ENCODE results near the gene ZNF624. TPM values are rescaled to one million over a fixed set of nuclear protein-coding genes. Genes with fewer than 3 reads are reported as not detected.
"Not testable (repeated sequence)": the region's sequence is repeated elsewhere in the genome, so short reads cannot be mapped to it uniquely, and the experiment has no call there.

The ZNF624 gene
- 1.7 TPM for polyA plus RNA-seq (2012; ENCODE audit: insufficient read length, low read depth)

GRCh38 chr17:16653367-16654041, at the start of gene ZNF624:
ZNF624 (minus strand) TSS chr17:16653850.
- TF ChIP-seq POLR2AphosphoS5 (IDR thresholded peaks at IDR 0.05; ENCODE audit: low read depth, low read length) (peak; percentile 82), FOXP2 (optimal IDR thresholded peaks at IDR 0.05; ENCODE audit: borderline replicate concordance, extremely low read depth, extremely low read length, insufficient read depth) (no peak), SIN3A (IDR thresholded peaks at IDR 0.05; ENCODE audit: borderline replicate concordance, insufficient read depth, low read length) (no peak), TAF1 (IDR thresholded peaks at IDR 0.05; ENCODE audit: borderline replicate concordance, insufficient read depth, low read length) (peak; percentile 45; the same call in 1 of the 2 replicates), REST (IDR thresholded peaks at IDR 0.05; ENCODE audit: insufficient read depth in 1 of 2, low read depth in 2 of 2, low read length in 2 of 2) (peak in 1 of 2 experiments; percentile 35; a peak in 1 of 4 replicates)

- TF ChIP-seq REST (IDR thresholded peaks at IDR 0.05; ENCODE audit: insufficient read depth in 1 of 2, low read depth in 2 of 2, low read length in 2 of 2); TAF1 (IDR thresholded peaks at IDR 0.05; ENCODE audit: borderline replicate concordance, insufficient read depth, low read length); FOXP2 (optimal IDR thresholded peaks at IDR 0.05; ENCODE audit: borderline replicate concordance, extremely low read depth, extremely low read length, insufficient read depth): not testable (repeated sequence)
Measured at GRCh38 chr17:16689731-16690281, 36.2 kb upstream of the ZNF624 start, which contains the start of gene CCDC144A. CCDC144A (plus strand) TSS chr17:16690241; CDS start chr17:16690401, 160 bp downstream.

DNA sequence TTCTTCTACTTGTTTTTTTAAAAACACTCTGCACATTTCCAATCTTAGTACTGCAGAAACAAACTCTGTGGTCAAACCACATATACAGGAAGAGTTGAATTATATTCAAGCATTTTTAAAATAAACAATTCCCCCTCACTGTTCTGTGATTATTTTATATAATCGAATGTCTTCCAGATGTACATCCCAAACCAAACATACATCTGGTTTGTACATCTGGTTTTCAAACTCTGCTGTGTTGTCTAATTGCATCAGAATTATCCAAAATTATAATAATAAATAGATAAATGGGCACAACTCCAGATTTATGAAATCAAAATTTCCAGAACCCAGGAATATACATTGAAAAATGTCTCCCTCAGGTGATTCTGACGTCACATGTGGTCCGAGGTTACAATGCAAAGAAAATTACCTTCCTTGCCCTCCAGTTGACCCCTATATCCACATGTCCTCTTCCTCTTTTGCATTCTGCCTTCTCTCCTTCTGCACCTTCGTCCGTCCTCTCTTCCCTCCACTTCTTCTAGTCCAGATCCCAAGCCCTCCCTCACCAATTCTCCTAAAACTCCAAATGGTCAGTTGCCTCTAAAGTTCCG, 23.1 kb upstream of the ZNF624 start:
- TF ChIP-seq POLR2AphosphoS5 (IDR thresholded peaks at IDR 0.05; ENCODE audit: low read depth, low read length) (no peak), TAF1 (IDR thresholded peaks at IDR 0.05; ENCODE audit: borderline replicate concordance, insufficient read depth, low read length) (no peak)

DNA sequence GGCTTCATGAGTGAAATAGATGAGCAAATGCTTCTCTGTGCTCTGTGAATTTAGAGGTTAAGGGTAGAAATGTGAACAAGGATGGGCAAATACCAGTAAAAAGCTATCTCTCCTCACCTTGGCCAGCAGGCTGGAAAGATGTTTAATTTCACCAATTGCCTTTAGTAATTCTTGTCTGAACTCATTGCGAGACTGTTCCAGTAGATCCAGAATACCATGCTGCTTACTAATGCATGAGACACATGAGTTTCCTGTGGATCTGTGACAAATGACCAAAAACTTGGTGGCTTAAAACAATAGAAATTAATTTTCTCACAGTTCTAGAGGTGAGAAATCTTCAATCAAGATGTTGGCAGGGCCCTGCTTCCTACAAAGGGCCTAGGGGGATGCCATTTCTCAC, 9.3 kb upstream of the ZNF624 start:
- TF ChIP-seq REST (IDR thresholded peaks at IDR 0.05; ENCODE audit: insufficient read depth in 1 of 2, low read depth in 2 of 2, low read length in 2 of 2): no peak
- no peak for TF ChIP-seq POLR2AphosphoS5 (IDR thresholded peaks at IDR 0.05; ENCODE audit: low read depth, low read length)
- TF ChIP-seq SIN3A (IDR thresholded peaks at IDR 0.05; ENCODE audit: borderline replicate concordance, insufficient read depth, low read length): no peak
- no peak for TF ChIP-seq FOXP2 (optimal IDR thresholded peaks at IDR 0.05; ENCODE audit: borderline replicate concordance, extremely low read depth, extremely low read length, insufficient read depth)
- no peak for TF ChIP-seq TAF1 (IDR thresholded peaks at IDR 0.05; ENCODE audit: borderline replicate concordance, insufficient read depth, low read length)

DNA sequence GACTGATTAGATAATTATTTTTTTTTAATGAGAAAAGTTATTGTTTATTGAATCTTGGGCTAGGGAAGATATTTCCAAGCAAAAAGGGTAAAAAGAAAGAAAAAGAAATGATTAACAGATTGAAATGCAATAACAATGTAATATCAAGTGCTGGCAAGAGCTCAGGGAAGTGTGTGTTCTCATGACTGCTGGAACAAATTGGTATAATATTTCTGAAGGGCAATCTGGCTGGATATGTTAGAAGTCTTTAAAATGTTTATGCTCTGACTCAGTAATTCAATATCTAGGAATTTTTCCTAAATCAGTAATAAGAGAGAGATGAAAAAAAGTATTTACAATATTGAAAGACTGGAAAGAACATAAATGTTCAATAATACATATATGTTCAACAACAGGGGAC, 7.6 kb upstream of the ZNF624 start:
- TF ChIP-seq TAF1 (IDR thresholded peaks at IDR 0.05; ENCODE audit: borderline replicate concordance, insufficient read depth, low read length) (no peak), FOXP2 (optimal IDR thresholded peaks at IDR 0.05; ENCODE audit: borderline replicate concordance, extremely low read depth, extremely low read length, insufficient read depth) (no peak), REST (IDR thresholded peaks at IDR 0.05; ENCODE audit: insufficient read depth in 1 of 2, low read depth in 2 of 2, low read length in 2 of 2) (no peak), POLR2AphosphoS5 (IDR thresholded peaks at IDR 0.05; ENCODE audit: low read depth, low read length) (no peak), SIN3A (IDR thresholded peaks at IDR 0.05; ENCODE audit: borderline replicate concordance, insufficient read depth, low read length) (no peak)

All from PFSK-1 (cell line).